ENCODE measurements around the gene HMSD. TPM values are rescaled to one million over a fixed set of nuclear protein-coding genes. Genes with fewer than 3 reads are reported as not detected.

Gene HMSD
- total RNA-seq, 2 donors from 2014 or later, result not detected

GRCh38 chr18:63982361-63982760 lies 33.3 kb downstream of the HMSD start:
- H3K36me3 ChIP-seq, result no peaks in the 10 kb centered on the region
- TF ChIP-seq CTCF (IDR thresholded peaks at IDR 0.05) (no peak), POLR2AphosphoS5 (IDR thresholded peaks at IDR 0.05) (no peak), POLR2A (IDR thresholded peaks at IDR 0.05) (no peak)
- DNase-seq (ENCODE audit: low spot score), result no peak
- intact Hi-C loops (cut with DNase I), result no loop called here
- H3K27ac ChIP-seq, result no peak overlapping the region
- H3K4me1 ChIP-seq (replicated peaks), result no peaks in the 10 kb centered on the region
- 84% methylated on average over 3 of the region's 3 CpGs for WGBS
- no peak overlapping the region for H3K4me3 ChIP-seq
- no peaks in the 10 kb centered on the region for H3K9me3 ChIP-seq
- no peaks in the 10 kb centered on the region for H3K27me3 ChIP-seq (replicated peaks; ENCODE audit: insufficient read depth)

GRCh38 chr18:63986885-63987284 lies 37.8 kb downstream of the HMSD start:
- Histone ChIP-seq H3K27ac (no peak overlapping the region), H3K27me3 (replicated peaks; ENCODE audit: insufficient read depth) (no peaks in the 10 kb centered on the region), H3K4me1 (replicated peaks) (no peaks in the 10 kb centered on the region), H3K36me3 (no peaks in the 10 kb centered on the region), H3K9me3 (no peaks in the 10 kb centered on the region), H3K4me3 (no peak overlapping the region)
- TF ChIP-seq CTCF (IDR thresholded peaks at IDR 0.05) (no peak), POLR2A (IDR thresholded peaks at IDR 0.05) (no peak), POLR2AphosphoS5 (IDR thresholded peaks at IDR 0.05) (no peak)
- intact Hi-C loops (cut with DNase I), result no loop called here
- no peak for DNase-seq (ENCODE audit: low spot score)
- WGBS, result 86% methylated on average over 7 of the region's 7 CpGs

- Histone ChIP-seq H3K27ac (no peak overlapping the region), H3K4me1 (replicated peaks) (no peaks in the 10 kb centered on the region), H3K36me3 (no peaks in the 10 kb centered on the region), H3K27me3 (replicated peaks; ENCODE audit: insufficient read depth) (no peaks in the 10 kb centered on the region), H3K4me3 (no peak overlapping the region), H3K9me3 (no peaks in the 10 kb centered on the region)
- TF ChIP-seq POLR2A (IDR thresholded peaks at IDR 0.05) (no peak), POLR2AphosphoS5 (IDR thresholded peaks at IDR 0.05) (no peak), CTCF (IDR thresholded peaks at IDR 0.05) (no peak)
- intact Hi-C loops (cut with DNase I), result no loop called here
- DNase-seq (ENCODE audit: low spot score), result no peak
- WGBS, result 38% methylated on average over 2 of the region's 2 CpGs
These were observed 38.6 kb downstream of the HMSD start for GRCh38 chr18:63987743-63988142.

- no peak overlapping the region for H3K27ac ChIP-seq
- no peak overlapping the region for H3K4me3 ChIP-seq
- H3K36me3 ChIP-seq, result no peaks in the 10 kb centered on the region
- WGBS, result 75% methylated on average over 7 of the region's 7 CpGs
- TF ChIP-seq CTCF (IDR thresholded peaks at IDR 0.05) (no peak), POLR2AphosphoS5 (IDR thresholded peaks at IDR 0.05) (no peak), POLR2A (IDR thresholded peaks at IDR 0.05) (no peak)
- no peaks in the 10 kb centered on the region for H3K4me1 ChIP-seq (replicated peaks)
- no peaks in the 10 kb centered on the region for H3K27me3 ChIP-seq (replicated peaks; ENCODE audit: insufficient read depth)
- DNase-seq (ENCODE audit: low spot score), result no peak
- H3K9me3 ChIP-seq, result no peaks in the 10 kb centered on the region
- intact Hi-C loops (cut with DNase I), result no loop called here
These were observed 43.6 kb downstream of the HMSD start for GRCh38 chr18:63992751-63993150.

DNA sequence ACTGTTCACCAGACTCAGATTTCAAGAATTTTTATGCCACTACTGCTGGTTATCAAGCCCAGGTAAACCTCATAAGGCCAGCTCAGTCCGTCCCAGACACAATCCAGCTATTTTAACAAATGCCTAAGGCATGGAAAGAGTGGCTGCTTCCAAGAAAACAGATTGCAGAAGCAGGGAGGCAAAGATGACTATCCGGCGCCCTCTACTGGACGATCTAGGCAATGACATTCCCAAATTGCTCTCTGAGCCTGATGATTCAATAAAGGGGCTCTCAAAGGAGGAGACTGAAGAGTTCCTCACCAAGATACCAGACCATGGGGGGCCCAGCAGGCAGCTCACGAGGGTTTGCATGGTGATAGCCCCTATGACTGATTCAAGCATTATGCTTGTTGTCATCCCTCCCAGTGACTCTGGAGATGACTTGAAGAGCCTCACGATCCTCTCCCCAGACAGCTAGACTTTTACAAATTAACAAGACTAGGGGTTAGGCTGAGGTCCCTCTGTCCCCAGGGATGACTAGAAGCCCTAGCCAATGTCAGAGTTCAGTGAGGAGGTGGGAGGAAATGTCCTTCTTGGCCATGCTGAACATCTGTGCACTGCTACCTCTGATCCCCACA lies 45.8 kb downstream of the HMSD start:
- Histone ChIP-seq H3K4me1 (replicated peaks) (no peaks in the 10 kb centered on the region), H3K36me3 (no peaks in the 10 kb centered on the region), H3K27ac (no peak overlapping the region), H3K4me3 (no peak overlapping the region), H3K9me3 (no peaks in the 10 kb centered on the region), H3K27me3 (replicated peaks; ENCODE audit: insufficient read depth) (no peaks in the 10 kb centered on the region)
- 18% methylated on average over 6 of the region's 6 CpGs for WGBS
- TF ChIP-seq POLR2AphosphoS5 (IDR thresholded peaks at IDR 0.05), result no peak
- no peak for TF ChIP-seq POLR2A (IDR thresholded peaks at IDR 0.05)
- peak; percentile 64 to 76 (median 73) for TF ChIP-seq CTCF (IDR thresholded peaks at IDR 0.05)
- intact Hi-C loops (cut with DNase I), result loop anchor here (5.0 kb wide), 1 partner anchor 33 kb away; no protein-coding TSS in a partner anchor
- no peak for DNase-seq (ENCODE audit: low spot score)
